ENCODE results near the gene PTK7.

Gene PTK7

DNA sequence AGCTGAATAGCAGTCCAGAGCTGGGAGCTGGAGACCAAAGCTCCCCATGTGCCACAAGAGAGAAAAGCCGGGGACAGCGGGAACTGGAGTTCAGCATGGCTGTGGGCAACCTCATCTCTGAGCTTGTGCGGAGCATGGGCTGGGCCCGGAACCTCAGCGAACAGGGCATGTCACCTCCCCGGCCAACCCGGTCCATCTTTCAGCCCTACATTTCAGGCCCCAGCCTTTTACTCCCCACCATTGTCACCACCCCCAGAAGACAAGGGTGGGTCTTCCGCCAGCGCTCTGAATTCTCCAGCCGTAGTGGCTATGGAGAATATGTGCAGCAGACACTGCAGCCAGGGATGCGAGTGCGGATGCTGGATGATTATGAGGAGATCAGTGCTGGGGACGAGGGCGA, 109.9 kb downstream of the PTK7 start:
- WGBS, result 95% methylated on average over 14 of the region's 14 CpGs
- no peaks in the 10 kb centered on the region for H3K9me3 ChIP-seq (ENCODE audit: insufficient read depth, low read depth, low read length)
- peaks cover 18% of the 10 kb centered on the region for H3K36me3 ChIP-seq (ENCODE audit: insufficient read depth, low read length)
- no peak overlapping the region for H3K4me3 ChIP-seq (ENCODE audit: low read length)
- no peak overlapping the region for H3K9ac ChIP-seq (ENCODE audit: low read depth, low read length)
- no peaks in the 10 kb centered on the region for H3K27me3 ChIP-seq (ENCODE audit: insufficient read depth, low read length)
- H3K4me1 ChIP-seq (ENCODE audit: insufficient read depth, low read length), result peaks cover 11% of the 10 kb centered on the region
- H3K27ac ChIP-seq (ENCODE audit: low read depth, low read length), result no peak overlapping the region

DNA sequence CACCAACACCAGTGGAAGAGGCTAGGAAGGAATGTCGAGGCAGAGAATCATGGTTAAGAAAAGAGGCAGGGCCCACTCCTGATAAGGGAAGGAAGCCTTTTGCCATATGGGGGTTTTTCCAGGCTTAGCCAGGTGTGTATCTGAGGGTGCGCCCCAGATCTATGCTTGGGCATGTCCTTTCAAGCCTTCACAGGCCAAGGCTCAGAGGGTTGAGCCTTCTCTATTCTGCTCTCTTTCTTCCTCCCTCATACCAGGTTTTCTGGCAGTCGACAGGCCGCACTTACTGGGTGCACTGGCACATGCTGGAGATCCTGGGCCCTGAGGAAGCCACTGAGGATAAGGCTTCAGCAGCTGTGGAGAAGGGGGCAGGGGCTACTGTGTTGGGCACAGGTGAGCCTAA, 110.6 kb downstream of the PTK7 start:
- no peak overlapping the region for H3K9ac ChIP-seq (ENCODE audit: low read depth, low read length)
- no peak overlapping the region for H3K4me3 ChIP-seq (ENCODE audit: low read length)
- H3K36me3 ChIP-seq (ENCODE audit: insufficient read depth, low read length), result peaks cover 18% of the 10 kb centered on the region
- WGBS, result 97% methylated on average over 4 of the region's 4 CpGs
- H3K27me3 ChIP-seq (ENCODE audit: insufficient read depth, low read length), result no peaks in the 10 kb centered on the region
- H3K4me1 ChIP-seq (ENCODE audit: insufficient read depth, low read length), result peaks cover 5% of the 10 kb centered on the region
- no peaks in the 10 kb centered on the region for H3K9me3 ChIP-seq (ENCODE audit: insufficient read depth, low read depth, low read length)
- H3K27ac ChIP-seq (ENCODE audit: low read depth, low read length), result no peak overlapping the region

DNA sequence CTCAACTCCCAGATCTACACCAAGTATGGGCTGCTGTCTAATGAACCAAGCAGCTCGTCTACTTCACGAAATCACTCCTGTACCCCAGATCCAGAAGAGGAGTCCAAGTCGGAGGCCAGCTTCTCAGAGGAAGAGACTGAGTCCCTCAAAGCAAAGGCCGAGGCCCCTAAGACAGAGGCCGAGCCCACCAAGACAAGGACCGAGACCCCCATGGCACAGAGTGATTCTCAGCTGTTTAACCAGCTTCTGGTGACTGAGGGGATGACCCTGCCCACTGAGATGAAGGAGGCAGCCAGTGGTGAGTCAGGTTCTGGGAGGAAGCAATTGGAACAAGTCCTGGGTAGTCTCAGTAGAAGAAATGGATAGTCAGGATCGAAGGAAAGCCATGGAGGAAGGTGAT, 111.7 kb downstream of the PTK7 start:
- Histone ChIP-seq H3K36me3 (ENCODE audit: insufficient read depth, low read length) (peaks cover 18% of the 10 kb centered on the region), H3K9me3 (ENCODE audit: insufficient read depth, low read depth, low read length) (no peaks in the 10 kb centered on the region), H3K27ac (ENCODE audit: low read depth, low read length) (no peak overlapping the region), H3K27me3 (ENCODE audit: insufficient read depth, low read length) (no peaks in the 10 kb centered on the region), H3K9ac (ENCODE audit: low read depth, low read length) (no peak overlapping the region), H3K4me3 (ENCODE audit: low read length) (no peak overlapping the region), H3K4me1 (ENCODE audit: insufficient read depth, low read length) (peaks cover under 1% of the 10 kb centered on the region)
- 96% methylated on average over 7 of the region's 7 CpGs for WGBS

DNA sequence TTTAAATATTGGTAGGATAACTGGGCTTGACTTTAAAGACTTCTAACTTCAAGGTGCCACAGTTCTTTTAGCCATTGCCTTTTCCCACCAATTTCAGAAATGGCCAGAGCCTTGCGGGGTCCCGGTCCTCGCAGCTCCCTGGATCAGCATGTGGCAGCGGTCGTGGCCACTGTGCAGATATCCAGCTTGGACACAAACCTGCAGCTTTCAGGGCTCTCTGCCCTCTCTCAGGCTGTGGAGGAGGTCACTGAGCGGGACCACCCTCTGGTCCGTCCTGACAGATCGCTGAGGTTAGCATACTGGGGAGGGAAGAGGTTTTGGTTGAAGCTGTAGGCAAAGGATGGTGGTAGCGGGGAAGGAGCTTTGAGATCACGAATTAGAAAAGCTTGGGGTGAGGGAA, 112.3 kb downstream of the PTK7 start:
- H3K27me3 ChIP-seq (ENCODE audit: insufficient read depth, low read length), result no peaks in the 10 kb centered on the region
- 90% methylated on average over 10 of the region's 10 CpGs for WGBS
- H3K36me3 ChIP-seq (ENCODE audit: insufficient read depth, low read length), result peaks cover 18% of the 10 kb centered on the region
- H3K9ac ChIP-seq (ENCODE audit: low read depth, low read length), result no peak overlapping the region
- no peaks in the 10 kb centered on the region for H3K4me1 ChIP-seq (ENCODE audit: insufficient read depth, low read length)
- H3K9me3 ChIP-seq (ENCODE audit: insufficient read depth, low read depth, low read length), result no peaks in the 10 kb centered on the region
- no peak overlapping the region for H3K27ac ChIP-seq (ENCODE audit: low read depth, low read length)
- no peak overlapping the region for H3K4me3 ChIP-seq (ENCODE audit: low read length)

DNA sequence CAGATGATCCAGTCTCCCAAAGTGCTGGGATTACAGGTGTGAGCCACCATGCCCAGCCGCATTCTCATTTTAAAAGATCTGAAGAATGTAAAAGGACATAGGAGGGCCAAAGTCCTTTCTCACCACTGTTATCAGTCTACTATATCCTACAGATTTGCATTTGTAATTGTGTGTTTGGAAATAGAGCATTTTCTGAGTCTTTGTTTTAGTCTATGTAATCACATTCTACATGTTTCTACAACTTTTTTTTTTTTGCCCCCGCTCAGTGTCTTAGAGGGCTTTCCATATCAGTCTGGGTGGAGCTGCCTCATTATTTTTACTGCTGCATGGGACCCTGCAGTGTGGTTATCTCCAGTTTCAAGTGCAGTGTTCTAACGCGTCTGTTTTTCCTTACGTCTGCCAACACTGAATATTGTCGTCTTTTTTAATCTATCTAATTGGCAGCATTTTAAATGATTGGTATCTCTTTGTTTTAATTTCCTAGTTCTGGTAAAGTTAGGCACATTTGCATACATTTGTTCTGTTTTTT, 113.7 kb downstream of the PTK7 start:
- Histone ChIP-seq H3K4me1 (ENCODE audit: insufficient read depth, low read length) (no peaks in the 10 kb centered on the region), H3K27ac (ENCODE audit: low read depth, low read length) (no peak overlapping the region), H3K4me3 (ENCODE audit: low read length) (no peak overlapping the region), H3K27me3 (ENCODE audit: insufficient read depth, low read length) (no peaks in the 10 kb centered on the region), H3K9ac (ENCODE audit: low read depth, low read length) (no peak overlapping the region), H3K9me3 (ENCODE audit: insufficient read depth, low read depth, low read length) (no peaks in the 10 kb centered on the region), H3K36me3 (ENCODE audit: insufficient read depth, low read length) (peaks cover 18% of the 10 kb centered on the region)
- 88% methylated on average over 6 of the region's 6 CpGs for WGBS

DNA sequence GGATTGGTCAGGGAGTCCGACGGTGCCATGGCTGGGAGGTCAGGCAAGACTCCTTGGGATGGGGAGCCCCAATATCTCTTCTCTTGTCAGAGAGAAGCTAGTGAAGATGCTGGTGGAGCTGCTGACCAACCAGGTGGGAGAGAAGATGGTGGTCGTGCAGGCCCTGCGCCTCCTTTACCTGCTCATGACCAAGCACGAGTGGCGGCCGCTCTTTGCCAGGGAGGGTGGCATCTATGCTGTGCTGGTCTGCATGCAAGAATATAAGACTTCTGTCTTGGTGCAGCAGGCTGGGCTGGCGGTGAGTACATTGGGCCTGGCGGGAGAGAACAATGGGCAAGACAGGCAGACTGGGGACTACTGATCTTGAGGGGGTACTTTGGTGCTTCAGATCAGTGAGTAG, 116.8 kb downstream of the PTK7 start:
- Histone ChIP-seq H3K27me3 (ENCODE audit: insufficient read depth, low read length) (no peaks in the 10 kb centered on the region), H3K9ac (ENCODE audit: low read depth, low read length) (no peak overlapping the region), H3K27ac (ENCODE audit: low read depth, low read length) (no peak overlapping the region), H3K4me3 (ENCODE audit: low read length) (no peak overlapping the region), H3K4me1 (ENCODE audit: insufficient read depth, low read length) (no peaks in the 10 kb centered on the region), H3K9me3 (ENCODE audit: insufficient read depth, low read depth, low read length) (no peaks in the 10 kb centered on the region), H3K36me3 (ENCODE audit: insufficient read depth, low read length) (peaks cover 2% of the 10 kb centered on the region)
- WGBS, result 94% methylated on average over 9 of the region's 9 CpGs

DNA sequence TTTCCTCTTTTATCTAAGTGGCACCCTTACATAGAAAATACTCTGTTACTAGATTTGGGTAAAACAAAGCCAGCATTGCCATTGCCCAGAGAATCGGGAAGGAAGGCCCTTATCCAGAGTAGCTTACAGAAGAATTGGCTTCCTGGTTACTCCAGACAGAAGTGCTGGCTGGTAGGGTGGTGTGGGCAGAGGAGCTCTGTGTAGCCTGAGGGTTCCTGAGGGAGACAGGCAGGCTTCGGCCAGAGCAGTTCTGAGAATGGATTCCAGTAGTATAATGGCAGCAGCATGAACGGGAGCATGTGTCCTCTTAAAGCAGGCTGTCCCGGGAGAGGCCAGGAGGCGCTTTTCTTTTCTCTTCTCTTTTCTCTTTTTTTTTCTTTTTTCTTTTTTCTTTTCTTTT, 117.8 kb downstream of the PTK7 start:
- no peaks in the 10 kb centered on the region for H3K9me3 ChIP-seq (ENCODE audit: insufficient read depth, low read depth, low read length)
- no peaks in the 10 kb centered on the region for H3K36me3 ChIP-seq (ENCODE audit: insufficient read depth, low read length)
- H3K27ac ChIP-seq (ENCODE audit: low read depth, low read length), result no peak overlapping the region
- H3K4me1 ChIP-seq (ENCODE audit: insufficient read depth, low read length), result no peaks in the 10 kb centered on the region
- H3K9ac ChIP-seq (ENCODE audit: low read depth, low read length), result no peak overlapping the region
- no peak overlapping the region for H3K4me3 ChIP-seq (ENCODE audit: low read length)
- H3K27me3 ChIP-seq (ENCODE audit: insufficient read depth, low read length), result no peaks in the 10 kb centered on the region
- 96% methylated on average over 5 of the region's 5 CpGs for WGBS

DNA sequence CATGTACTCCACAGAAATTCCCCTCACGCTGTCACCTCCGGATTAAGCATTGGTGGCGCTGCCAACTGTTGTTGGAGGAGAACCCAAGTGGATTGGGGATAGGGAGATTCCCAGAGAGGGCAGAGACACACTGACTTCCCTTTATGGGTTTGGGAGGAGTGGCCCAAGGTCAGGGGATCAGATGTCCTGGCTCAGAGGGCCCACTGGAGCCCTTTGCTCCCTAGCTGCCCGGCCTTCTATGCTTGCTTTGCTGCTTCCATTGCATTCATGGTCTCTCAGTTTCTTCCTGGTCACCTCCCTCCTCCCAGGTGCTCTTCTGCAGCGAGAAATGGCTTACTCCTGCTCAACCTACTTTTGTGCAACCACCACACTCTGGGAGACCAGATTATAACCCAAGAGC, 120.2 kb downstream of the PTK7 start:
- no peaks in the 10 kb centered on the region for H3K4me1 ChIP-seq (ENCODE audit: insufficient read depth, low read length)

DNA sequence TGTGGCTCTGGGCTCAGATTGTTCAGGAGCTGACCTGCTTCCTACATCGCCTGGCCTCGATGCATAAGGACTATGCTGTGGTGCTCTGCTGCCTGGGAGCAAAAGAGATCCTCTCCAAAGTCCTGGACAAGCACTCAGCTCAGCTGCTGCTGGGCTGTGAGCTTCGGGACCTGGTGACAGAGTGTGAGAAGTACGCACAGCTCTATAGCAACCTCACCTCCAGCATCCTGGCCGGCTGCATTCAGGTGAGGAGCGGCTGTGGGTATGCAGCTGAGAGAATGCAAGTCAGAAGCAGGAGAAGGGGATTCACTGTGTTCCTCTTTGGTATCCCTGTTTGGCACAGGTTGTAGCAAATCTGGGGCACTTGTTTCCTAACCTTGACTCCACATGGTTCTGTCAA, 123.8 kb downstream of the PTK7 start:
- 93% methylated on average over 6 of the region's 6 CpGs for WGBS
- Histone ChIP-seq H3K4me3 (ENCODE audit: low read length) (no peak overlapping the region), H3K36me3 (ENCODE audit: insufficient read depth, low read length) (no peaks in the 10 kb centered on the region), H3K4me1 (ENCODE audit: insufficient read depth, low read length) (no peaks in the 10 kb centered on the region), H3K27me3 (ENCODE audit: insufficient read depth, low read length) (no peaks in the 10 kb centered on the region), H3K9me3 (ENCODE audit: insufficient read depth, low read depth, low read length) (no peaks in the 10 kb centered on the region), H3K27ac (ENCODE audit: low read depth, low read length) (no peak overlapping the region), H3K9ac (ENCODE audit: low read depth, low read length) (no peak overlapping the region)

More for the DNA sequence above, 120.2 kb downstream of the PTK7 start:
- 91% methylated on average over 5 of the region's 5 CpGs for WGBS
- Histone ChIP-seq H3K9me3 (ENCODE audit: insufficient read depth, low read depth, low read length) (no peaks in the 10 kb centered on the region), H3K9ac (ENCODE audit: low read depth, low read length) (no peak overlapping the region), H3K4me3 (ENCODE audit: low read length) (no peak overlapping the region), H3K36me3 (ENCODE audit: insufficient read depth, low read length) (no peaks in the 10 kb centered on the region), H3K27me3 (ENCODE audit: insufficient read depth, low read length) (no peaks in the 10 kb centered on the region), H3K27ac (ENCODE audit: low read depth, low read length) (no peak overlapping the region)

DNA sequence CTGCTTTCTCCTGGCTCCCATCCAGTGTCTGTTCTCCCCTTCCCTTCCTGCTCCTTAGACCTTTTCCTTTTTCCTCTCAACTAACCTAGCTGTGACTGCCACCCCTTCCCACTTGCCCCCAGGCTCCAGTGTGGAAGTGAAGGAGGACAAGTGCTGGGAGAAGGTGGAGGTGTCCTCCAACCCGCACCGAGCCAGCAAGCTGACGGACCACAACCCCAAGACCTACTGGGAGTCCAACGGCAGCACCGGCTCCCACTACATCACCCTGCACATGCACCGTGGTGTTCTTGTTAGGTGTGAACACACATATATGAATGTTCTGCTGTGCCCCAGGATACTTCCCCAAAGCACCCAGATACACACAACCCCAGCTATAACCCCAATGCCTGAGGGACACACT, 124.4 kb downstream of the PTK7 start:
- H3K27ac ChIP-seq (ENCODE audit: low read depth, low read length), result no peak overlapping the region
- H3K27me3 ChIP-seq (ENCODE audit: insufficient read depth, low read length), result no peaks in the 10 kb centered on the region
- no peaks in the 10 kb centered on the region for H3K4me1 ChIP-seq (ENCODE audit: insufficient read depth, low read length)
- no peaks in the 10 kb centered on the region for H3K9me3 ChIP-seq (ENCODE audit: insufficient read depth, low read depth, low read length)
- H3K9ac ChIP-seq (ENCODE audit: low read depth, low read length), result no peak overlapping the region
- WGBS, result 98% methylated on average over 6 of the region's 6 CpGs
- no peaks in the 10 kb centered on the region for H3K36me3 ChIP-seq (ENCODE audit: insufficient read depth, low read length)
- H3K4me3 ChIP-seq (ENCODE audit: low read length), result no peak overlapping the region

DNA sequence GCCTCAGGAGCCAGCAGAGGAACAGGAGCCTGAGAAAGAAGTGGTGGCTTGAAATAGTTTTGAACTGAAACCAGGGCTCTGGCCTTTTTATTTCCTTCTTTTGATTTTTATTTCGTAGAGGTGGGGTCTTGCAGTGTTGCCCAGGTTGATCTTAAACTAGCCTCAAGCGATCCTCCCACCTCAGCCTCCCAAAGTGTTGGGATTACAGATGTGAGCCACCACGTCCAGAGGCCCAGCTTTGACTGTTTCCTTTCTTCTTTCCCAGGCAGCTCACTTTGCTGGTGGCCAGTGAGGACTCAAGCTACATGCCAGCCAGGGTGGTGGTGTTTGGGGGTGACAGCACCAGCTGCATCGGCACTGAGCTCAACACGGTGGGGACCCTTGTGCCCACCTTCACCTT, 126.3 kb downstream of the PTK7 start:
- H3K4me3 ChIP-seq (ENCODE audit: low read length), result no peak overlapping the region
- H3K36me3 ChIP-seq (ENCODE audit: insufficient read depth, low read length), result no peaks in the 10 kb centered on the region
- no peaks in the 10 kb centered on the region for H3K9me3 ChIP-seq (ENCODE audit: insufficient read depth, low read depth, low read length)
- no peak overlapping the region for H3K27ac ChIP-seq (ENCODE audit: low read depth, low read length)
- no peak overlapping the region for H3K9ac ChIP-seq (ENCODE audit: low read depth, low read length)
- H3K27me3 ChIP-seq (ENCODE audit: insufficient read depth, low read length), result no peaks in the 10 kb centered on the region
- whole genome bisulfite sequencing, result 91% methylated on average over 5 of the region's 5 CpGs
- H3K4me1 ChIP-seq (ENCODE audit: insufficient read depth, low read length), result no peaks in the 10 kb centered on the region

DNA sequence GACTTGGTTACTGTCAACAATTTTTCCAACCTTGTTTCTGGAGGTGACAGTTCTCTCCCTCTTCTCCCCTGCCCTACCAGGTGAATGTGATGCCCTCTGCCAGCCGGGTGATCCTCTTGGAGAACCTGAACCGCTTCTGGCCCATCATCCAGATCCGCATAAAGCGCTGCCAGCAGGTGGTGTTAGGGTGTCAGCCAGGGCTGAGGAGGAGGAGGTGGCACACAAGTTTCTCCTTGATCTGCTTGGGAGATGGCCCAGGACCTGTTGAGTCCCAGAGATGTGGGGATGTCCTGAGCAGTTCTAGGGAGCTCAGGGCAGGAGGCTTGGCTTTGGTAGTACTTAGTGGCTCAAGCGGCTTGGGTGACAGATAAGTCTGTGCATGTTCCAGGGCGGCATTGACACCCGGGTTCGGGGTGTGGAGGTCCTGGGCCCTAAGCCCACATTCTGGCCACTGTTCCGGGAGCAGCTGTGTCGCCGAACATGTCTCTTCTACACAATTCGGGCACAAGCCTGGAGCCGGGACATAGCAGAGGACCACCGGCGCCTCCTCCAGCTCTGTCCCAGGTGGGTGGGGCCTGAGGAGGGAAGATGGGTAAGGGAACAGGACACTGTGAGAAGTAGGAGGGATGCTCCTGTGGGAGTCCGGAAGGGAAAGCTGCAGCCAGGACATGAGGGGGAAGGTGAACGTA, 127.1 kb downstream of the PTK7 start:
- Histone ChIP-seq H3K27me3 (ENCODE audit: insufficient read depth, low read length) (no peaks in the 10 kb centered on the region), H3K9ac (ENCODE audit: low read depth, low read length) (no peak overlapping the region), H3K9me3 (ENCODE audit: insufficient read depth, low read depth, low read length) (no peaks in the 10 kb centered on the region), H3K27ac (ENCODE audit: low read depth, low read length) (no peak overlapping the region), H3K4me3 (ENCODE audit: low read length) (no peak overlapping the region), H3K4me1 (ENCODE audit: insufficient read depth, low read length) (no peaks in the 10 kb centered on the region), H3K36me3 (ENCODE audit: insufficient read depth, low read length) (no peaks in the 10 kb centered on the region)
- WGBS, result 93% methylated on average over 17 of the region's 17 CpGs

Measured in HUES64 (cell line).